ENCODE data around the gene MPC2. TPM values are rescaled to one million over a fixed set of nuclear protein-coding genes. Genes with fewer than 3 reads are reported as not detected.

Gene MPC2
- total RNA-seq, 4 donors from 2014 or later = 16.2 to 40.1 (median 35.1) TPM

DNA sequence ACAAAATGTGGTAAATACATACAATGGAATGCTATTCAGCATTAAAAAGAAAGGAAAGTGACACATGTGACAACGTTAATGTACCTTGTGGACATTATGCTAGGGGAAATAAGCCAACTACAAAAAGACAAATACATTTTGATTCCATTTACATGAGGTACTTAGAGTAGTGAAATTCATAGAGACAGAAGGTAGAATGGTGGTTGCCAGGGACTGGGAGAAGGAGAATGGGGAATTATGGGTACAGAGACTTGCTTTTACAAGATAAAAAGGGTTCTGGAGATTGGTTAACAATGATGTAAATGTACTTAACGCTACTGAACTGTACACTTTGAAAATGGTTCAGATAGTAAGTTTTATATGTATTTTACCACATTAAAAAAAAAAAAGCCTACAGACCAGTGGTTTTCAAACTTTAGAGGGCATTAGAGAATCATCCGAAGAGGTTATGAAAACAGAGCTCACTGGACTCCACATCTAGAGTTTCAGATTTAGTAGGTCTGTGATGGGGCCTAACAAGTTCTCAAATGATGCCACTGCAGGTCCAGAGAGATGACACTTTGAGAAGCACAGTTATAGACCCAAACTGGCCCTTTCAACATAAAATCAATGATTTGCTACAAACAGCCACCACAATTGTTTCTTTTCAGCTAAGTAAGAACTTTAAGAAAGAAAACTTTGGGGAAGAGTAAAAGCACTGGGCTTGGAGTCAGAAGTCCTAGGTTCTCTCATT lies 13.4 kb downstream of the MPC2 start:
- H3K27ac ChIP-seq = no peak overlapping the region
- 91 to 96% methylated on average over 3 of the region's 3 CpGs for WGBS, 2 donors
- TF ChIP-seq, protein P1, sequence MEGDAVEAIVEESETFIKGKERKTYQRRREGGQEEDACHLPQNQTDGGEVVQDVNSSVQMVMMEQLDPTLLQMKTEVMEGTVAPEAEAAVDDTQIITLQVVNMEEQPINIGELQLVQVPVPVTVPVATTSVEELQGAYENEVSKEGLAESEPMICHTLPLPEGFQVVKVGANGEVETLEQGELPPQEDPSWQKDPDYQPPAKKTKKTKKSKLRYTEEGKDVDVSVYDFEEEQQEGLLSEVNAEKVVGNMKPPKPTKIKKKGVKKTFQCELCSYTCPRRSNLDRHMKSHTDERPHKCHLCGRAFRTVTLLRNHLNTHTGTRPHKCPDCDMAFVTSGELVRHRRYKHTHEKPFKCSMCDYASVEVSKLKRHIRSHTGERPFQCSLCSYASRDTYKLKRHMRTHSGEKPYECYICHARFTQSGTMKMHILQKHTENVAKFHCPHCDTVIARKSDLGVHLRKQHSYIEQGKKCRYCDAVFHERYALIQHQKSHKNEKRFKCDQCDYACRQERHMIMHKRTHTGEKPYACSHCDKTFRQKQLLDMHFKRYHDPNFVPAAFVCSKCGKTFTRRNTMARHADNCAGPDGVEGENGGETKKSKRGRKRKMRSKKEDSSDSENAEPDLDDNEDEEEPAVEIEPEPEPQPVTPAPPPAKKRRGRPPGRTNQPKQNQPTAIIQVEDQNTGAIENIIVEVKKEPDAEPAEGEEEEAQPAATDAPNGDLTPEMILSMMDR (IDR thresholded peaks at IDR 0.05) = no peak
- no peak for TF ChIP-seq POLR2A (IDR thresholded peaks at IDR 0.05)

DNA sequence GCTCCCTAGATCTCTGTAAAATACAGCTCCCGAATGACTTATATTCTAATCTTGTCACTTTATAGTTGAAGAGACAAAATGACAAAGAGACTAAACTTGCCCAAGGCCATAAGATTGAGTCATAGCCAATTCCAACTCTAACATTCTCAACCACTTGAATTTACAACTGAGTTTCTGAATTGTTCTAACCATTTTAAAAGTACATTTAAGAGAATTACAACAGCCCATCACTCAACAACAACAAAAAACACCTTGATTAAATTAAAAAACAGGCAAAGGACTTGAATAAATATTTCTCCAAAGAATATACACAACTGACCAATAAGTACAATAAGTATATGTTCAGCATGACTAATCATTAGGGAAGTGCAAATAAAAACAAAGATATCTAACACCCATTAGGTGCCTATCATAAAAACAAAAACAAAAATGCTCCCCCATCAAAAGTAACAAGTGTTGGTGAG lies 14.2 kb downstream of the MPC2 start:
- Histone ChIP-seq H3K4me1 (peaks cover 6 to 9% of the 10 kb centered on the region in 2 donors), H3K4me3 (replicated peaks in 1 of 3) (no peak overlapping the region), H3K27me3 (no peaks in the 10 kb centered on the region), H3K9me3 (no peaks in the 10 kb centered on the region), H3K36me3 (no peaks in the 10 kb centered on the region), H3K27ac (no peak overlapping the region)
- no peak for DNase-seq
- intact Hi-C loops (cut with DNase I) = no loop called here
- no peak for TF ChIP-seq POLR2A (IDR thresholded peaks at IDR 0.05)
- TF ChIP-seq, protein P1 (IDR thresholded peaks at IDR 0.05) = no peak
- 91 to 94% methylated on average over 1 of the region's 1 CpG for WGBS, 2 donors

More for the DNA sequence above, 13.4 kb downstream of the MPC2 start:
- Histone ChIP-seq H3K9me3 (no peaks in the 10 kb centered on the region), H3K27me3 (no peaks in the 10 kb centered on the region), H3K4me3 (replicated peaks in 1 of 3) (no peak overlapping the region), H3K4me1 (peaks cover 7 to 9% of the 10 kb centered on the region in 2 donors), H3K36me3 (no peaks in the 10 kb centered on the region)
- intact Hi-C loops (cut with DNase I) = no loop called here
- DNase-seq = no peak

DNA sequence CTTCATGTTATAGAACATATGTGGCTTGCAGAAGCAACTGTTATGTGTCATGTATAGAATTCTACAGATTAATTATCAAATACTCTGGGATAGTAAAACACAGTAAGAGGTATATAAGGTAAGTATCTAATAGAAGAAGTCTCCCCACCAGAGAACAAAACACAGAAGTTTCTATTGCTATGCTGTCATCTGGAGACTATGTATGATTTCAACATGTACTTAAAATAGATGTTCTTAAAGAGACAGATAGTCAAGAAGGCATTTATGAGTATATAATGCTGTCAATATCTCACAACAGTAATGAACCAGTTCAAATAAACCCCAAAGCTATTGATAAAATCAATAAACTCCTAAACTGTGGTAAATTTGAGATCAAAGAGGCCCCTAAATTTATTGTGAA lies 14.8 kb downstream of the MPC2 start:
- Histone ChIP-seq H3K4me1 (peaks cover 0 to 3% of the 10 kb centered on the region in 2 donors), H3K27ac (no peak overlapping the region), H3K36me3 (no peaks in the 10 kb centered on the region), H3K27me3 (no peaks in the 10 kb centered on the region), H3K4me3 (replicated peaks in 1 of 3) (no peak overlapping the region), H3K9me3 (no peaks in the 10 kb centered on the region)
- intact Hi-C loops (cut with DNase I) = no loop called here
- no peak for TF ChIP-seq POLR2A (IDR thresholded peaks at IDR 0.05)
- TF ChIP-seq, protein P1 (IDR thresholded peaks at IDR 0.05) = no peak
- DNase-seq = no peak

DNA sequence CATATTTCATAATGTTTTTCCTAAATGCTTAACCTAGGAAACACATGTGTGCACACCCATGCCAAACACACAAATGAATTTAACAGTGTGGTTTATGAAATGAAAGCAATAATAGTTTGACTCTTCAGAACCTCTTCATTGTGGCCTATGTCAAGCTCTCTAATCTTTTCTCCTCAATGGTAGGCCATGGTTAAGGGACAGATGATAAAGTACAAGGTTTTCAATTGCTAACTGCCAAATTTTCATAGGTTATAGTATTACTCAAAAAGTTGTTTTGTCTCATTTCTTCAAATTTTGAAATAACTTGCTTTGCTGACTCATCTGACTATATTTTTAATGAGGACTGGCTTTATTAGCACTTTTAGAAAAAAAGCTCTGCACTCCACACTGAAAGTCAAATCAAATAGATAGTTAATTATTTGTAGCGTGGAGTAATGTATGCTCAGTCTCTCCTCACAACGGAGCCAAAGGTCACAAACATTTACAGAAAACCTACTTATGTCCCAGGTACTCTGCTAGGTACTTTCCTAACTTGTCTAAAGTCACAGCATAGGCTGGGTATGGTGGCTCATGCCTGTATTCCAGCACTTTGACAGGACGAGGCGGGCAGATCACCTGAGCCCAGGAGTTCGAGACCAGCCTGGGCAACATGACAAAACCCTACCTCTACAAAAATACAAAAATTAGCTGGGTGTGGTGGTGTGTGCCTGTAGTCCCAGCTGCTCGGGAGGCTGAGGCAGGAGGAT lies 19.9 kb downstream of the MPC2 start:
- WGBS, 2 donors = 97 to 98% methylated on average over 6 of the region's 6 CpGs
- H3K36me3 ChIP-seq = no peaks in the 10 kb centered on the region
- no peaks in the 10 kb centered on the region for H3K4me1 ChIP-seq
- no peak overlapping the region for H3K27ac ChIP-seq
- intact Hi-C loops (cut with DNase I) = no loop called here
- no peaks in the 10 kb centered on the region for H3K27me3 ChIP-seq
- no peak overlapping the region for H3K4me3 ChIP-seq (replicated peaks in 1 of 3)
- no peaks in the 10 kb centered on the region for H3K9me3 ChIP-seq
- DNase-seq = no peak
- TF ChIP-seq, protein P1 (IDR thresholded peaks at IDR 0.05) = no peak
- no peak for TF ChIP-seq POLR2A (IDR thresholded peaks at IDR 0.05)

DNA sequence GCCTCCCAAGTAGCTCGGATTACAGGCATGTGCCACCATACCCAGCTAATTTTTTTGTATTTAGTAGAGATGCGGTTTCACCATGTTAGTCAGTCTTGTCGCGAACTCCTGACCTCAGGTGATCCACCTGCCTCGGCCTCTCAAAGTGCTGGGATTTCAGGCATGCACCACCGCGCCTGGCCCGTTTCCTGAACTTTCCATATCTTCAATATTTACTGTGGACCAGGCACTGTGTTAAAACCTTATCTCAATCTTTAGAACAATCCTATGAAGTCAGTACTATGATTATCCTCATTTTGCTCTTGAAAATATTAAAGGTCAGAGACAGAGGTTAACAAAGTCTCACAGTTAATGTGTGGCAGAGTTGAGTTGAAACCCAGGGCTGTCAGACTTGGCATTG lies 21.3 kb downstream of the MPC2 start:
- 98 to 100% methylated on average over 8 of the region's 8 CpGs for WGBS, 2 donors
- no peak for TF ChIP-seq POLR2A (IDR thresholded peaks at IDR 0.05)
- TF ChIP-seq, protein P1 (IDR thresholded peaks at IDR 0.05) = no peak
- Histone ChIP-seq H3K9me3 (no peaks in the 10 kb centered on the region), H3K36me3 (no peaks in the 10 kb centered on the region), H3K4me1 (no peaks in the 10 kb centered on the region), H3K27me3 (no peaks in the 10 kb centered on the region), H3K27ac (no peak overlapping the region), H3K4me3 (replicated peaks in 1 of 3) (no peak overlapping the region)
- intact Hi-C loops (cut with DNase I) = no loop called here
- DNase-seq = no peak
